HG02885 (cell line): ENCODE data around the gene NTRK3.
"Not testable (repeated sequence)": the region's sequence is repeated elsewhere in the genome, so short reads cannot be mapped to it uniquely, and the experiment has no call there.

ENCODE experiments used
- ATAC-seq: cut with Tn5 transposase; IDR thresholded peaks from one replicate; pipeline ENCODE4 v1.9.1; 2021; ENCODE audit warnings: mild to moderate bottlenecking; ENCODE audit not compliant: unreplicated experiment, poor library complexity

NTRK3 gene

GRCh38 chr15:88083811-88084760 is 172.5 kb downstream of the NTRK3 start:
- no peak for ATAC-seq

- ATAC-seq, result no peak
Measured at GRCh38 chr15:88080616-88081015, 175.9 kb downstream of the NTRK3 start.

- ATAC-seq, result no peak
Measured at GRCh38 chr15:88077296-88078020, 179.1 kb downstream of the NTRK3 start.

GRCh38 chr15:88076328-88076727 is 180.2 kb downstream of the NTRK3 start:
- ATAC-seq, result no peak

- no peak for ATAC-seq
Measured at GRCh38 chr15:88075102-88075501, 181.4 kb downstream of the NTRK3 start.

- ATAC-seq, result no peak
Measured at GRCh38 chr15:88074386-88074785, 182.2 kb downstream of the NTRK3 start.

- no peak for ATAC-seq
Measured at GRCh38 chr15:88073391-88073691, 183.2 kb downstream of the NTRK3 start.

GRCh38 chr15:88072598-88073390 is 183.7 kb downstream of the NTRK3 start:
- ATAC-seq, result no peak

GRCh38 chr15:88072133-88072532 is 184.4 kb downstream of the NTRK3 start:
- ATAC-seq, result not testable (repeated sequence)

GRCh38 chr15:88071141-88071540 is 185.4 kb downstream of the NTRK3 start:
- no peak for ATAC-seq

- no peak for ATAC-seq
Measured at GRCh38 chr15:88069561-88069960, 187.0 kb downstream of the NTRK3 start.

GRCh38 chr15:88067331-88067685 is 189.2 kb downstream of the NTRK3 start:
- ATAC-seq, result no peak

- no peak for ATAC-seq
Measured at GRCh38 chr15:88066636-88067330, 189.8 kb downstream of the NTRK3 start.

GRCh38 chr15:88061452-88061851 is 195.1 kb downstream of the NTRK3 start:
- ATAC-seq, result no peak

- ATAC-seq, result no peak
Measured at GRCh38 chr15:88060383-88060782, 196.2 kb downstream of the NTRK3 start.

GRCh38 chr15:88057836-88058235 is 198.7 kb downstream of the NTRK3 start:
- no peak for ATAC-seq

GRCh38 chr15:88049506-88049905 is 207.0 kb downstream of the NTRK3 start:
- ATAC-seq, result peak; percentile 71

GRCh38 chr15:88048755-88049154 is 207.8 kb downstream of the NTRK3 start:
- ATAC-seq, result no peak

- ATAC-seq, result no peak
Measured at GRCh38 chr15:88048237-88048636, 208.3 kb downstream of the NTRK3 start.

GRCh38 chr15:88046576-88047129 is 209.9 kb downstream of the NTRK3 start:
- ATAC-seq, result no peak
